HepG2 (cell line): ENCODE data around the gene MRPL58. TPM values are rescaled to one million over a fixed set of nuclear protein-coding genes. Genes with fewer than 3 reads are reported as not detected.
A peak's percentile ranks its signal among the peaks of the same experiment; 100 is the strongest.

Experiments
- BORCS8-MEF2B ChIP-seq: sonication (generic); formaldehyde crosslinking; IDR thresholded peaks from 2 replicates; pipeline ENCODE4 v1.8.0; 2022; ENCODE audit warnings: mild to moderate bottlenecking, missing genetic modification reagents
- CBX5 ChIP-seq: sonication (generic); formaldehyde crosslinking; IDR thresholded peaks from 2 replicates; pipeline ENCODE4 v1.4.0; 2020; ENCODE audit warnings: missing genetic modification reagents, borderline replicate concordance
- CENPBD1 ChIP-seq: sonication (generic); formaldehyde crosslinking; IDR thresholded peaks from 2 replicates; pipeline ENCODE4 v1.8.0; 2022; ENCODE audit warnings: missing genetic modification reagents, low read depth, mild to moderate bottlenecking, borderline replicate concordance
- CREBL2 ChIP-seq: sonication (generic); formaldehyde crosslinking; IDR thresholded peaks from 2 replicates; pipeline ENCODE4 v1.8.1; 2023; ENCODE audit warnings: missing genetic modification reagents, mild to moderate bottlenecking, borderline replicate concordance
- HOMEZ ChIP-seq: IDR thresholded peaks from 2 replicates; pipeline ENCODE4 v1.6.1; 2016; ENCODE audit warnings: low read depth
- KMT2A ChIP-seq: sonication (generic); formaldehyde crosslinking; IDR thresholded peaks from 2 replicates; pipeline ENCODE4 v1.4.0; 2020; ENCODE audit warnings: missing genetic modification reagents
- NBN ChIP-seq: fragments of 450-650 bp; conservative IDR thresholded peaks from 2 replicates; pipeline ENCODE4 v1.6.1; 2017
- NFKBIZ ChIP-seq: IDR thresholded peaks from 2 replicates; pipeline ENCODE4 v1.6.1; 2018; ENCODE audit warnings: missing genetic modification reagents, missing compliant biosample characterization
- TBL1XR1 ChIP-seq: fragments of 150-350 bp; IDR thresholded peaks from 2 replicates; pipeline ENCODE4 v1.6.1; 2014; ENCODE audit warnings: borderline replicate concordance, low read length; ENCODE audit not compliant: partially characterized antibody
- TCF7L2 ChIP-seq: IDR thresholded peaks from 2 replicates; pipeline ENCODE4 v1.6.1; 2011; ENCODE audit warnings: mild to moderate bottlenecking, low read depth, low read length, moderate library complexity
- ZBTB43 ChIP-seq: sonication (generic); formaldehyde crosslinking; conservative IDR thresholded peaks from 2 replicates; pipeline ENCODE4 v1.4.0; 2020; ENCODE audit warnings: missing genetic modification reagents
- ZFP36L2 ChIP-seq: sonication (generic); formaldehyde crosslinking; IDR thresholded peaks from 2 replicates; pipeline ENCODE4 v1.4.0; 2020; ENCODE audit warnings: missing genetic modification reagents
- ZNF234 ChIP-seq: sonication (generic); formaldehyde crosslinking; conservative IDR thresholded peaks from 2 replicates; pipeline ENCODE4 v1.5.1; 2020; ENCODE audit warnings: mild to moderate bottlenecking, missing genetic modification reagents
- ZNF264 ChIP-seq: sonication (generic); formaldehyde crosslinking; IDR thresholded peaks from 2 replicates; pipeline ENCODE4 v1.4.0; 2020; ENCODE audit warnings: missing genetic modification reagents
- ZNF407 ChIP-seq: sonication (generic); formaldehyde crosslinking; IDR thresholded peaks from one replicate; pipeline ENCODE4 v1.5.1; 2020; ENCODE audit warnings: mild to moderate bottlenecking, missing genetic modification reagents; ENCODE audit errors: not compliant biosample characterization
- ZNF451 ChIP-seq: sonication (generic); formaldehyde crosslinking; IDR thresholded peaks from 2 replicates; pipeline ENCODE4 v1.5.0; 2020; ENCODE audit warnings: mild to moderate bottlenecking, missing genetic modification reagents
- ZNF749 ChIP-seq: sonication (generic); formaldehyde crosslinking; IDR thresholded peaks from 2 replicates; pipeline ENCODE4 v1.8.0; 2022; ENCODE audit warnings: mild to moderate bottlenecking, missing genetic modification reagents, moderate library complexity, borderline replicate concordance
- ZSCAN31 ChIP-seq: sonication (generic); formaldehyde crosslinking; IDR thresholded peaks from 2 replicates; pipeline ENCODE4 v1.5.0; 2020; ENCODE audit warnings: low read depth, mild to moderate bottlenecking, missing genetic modification reagents
- polyA plus RNA-seq, 8 experiments: library from polyadenylated mRNA; depleted of rRNA in 3 of 8; stranded (reverse) in 7 of 8; unstranded in 1 of 8; fragments of >200 nt; fragmentation: Illumina TruSeq in 4 of 8; extraction: Trizol in 4 of 8; gene quantifications; 2 replicates each; pipeline versions ENCODE4 v1.2.1 to v1.2.3, GENCODE V29; 2011 to 2016; ENCODE audit warnings: low read depth in 4 of 8, missing spikeins in 1 of 8, mixed read lengths in 1 of 8; ENCODE audit not compliant: insufficient read depth in 1 of 8
- total RNA-seq, 5 experiments: library from RNA; depleted of rRNA; stranded (reverse); fragments of >200 nt; fragmentation: Illumina TruSeq; extraction: Trizol; gene quantifications; 2 replicates each; pipeline ENCODE4 v1.2.3, GENCODE V29; 2016; ENCODE audit warnings: low read depth in 1 of 5

MRPL58 gene
- total and polyA plus RNA-seq, 2 of the 13 experiments (the other 11 are each of a cell fraction or from before 2014, with no cell fraction given) = 44.9 to 68.9 TPM

- TF ChIP-seq ZNF407 (CRISPR knock-in tag) = peak; percentile 87
- no peak; the same call in 1 of the 2 replicates for TF ChIP-seq ZNF234 (CRISPR knock-in tag)
- no peak for TF ChIP-seq CENPBD1 (CRISPR knock-in tag)
- TF ChIP-seq ZSCAN31 (CRISPR knock-in tag) = peak; percentile 89
- peak; percentile 86 for TF ChIP-seq ZBTB43 (CRISPR knock-in tag)
- no peak for TF ChIP-seq TCF7L2
- peak; percentile 96 for TF ChIP-seq ZNF264 (CRISPR knock-in tag)
- TF ChIP-seq HOMEZ = no peak; the same call in none of the 2 replicates
- peak; percentile 87; the same call in 1 of the 2 replicates for TF ChIP-seq ZNF749 (CRISPR knock-in tag)
- TF ChIP-seq TBL1XR1 = peak; percentile 25
- TF ChIP-seq ZFP36L2 (CRISPR knock-in tag) = 0 out of 2 replicates have a peak, but pooled peaks have one; percentile 74
- TF ChIP-seq NBN = no peak
- no peak for TF ChIP-seq CREBL2 (CRISPR knock-in tag)
- TF ChIP-seq KMT2A (CRISPR knock-in tag) = peak; percentile 94
- peak; percentile 99 for TF ChIP-seq CBX5
- peak; percentile 61 for TF ChIP-seq BORCS8-MEF2B
- TF ChIP-seq ZNF451 (CRISPR knock-in tag) = peak; percentile 68; the same call in 1 of the 2 replicates
- peak; percentile 95; the same call in 1 of the 2 replicates for TF ChIP-seq NFKBIZ (CRISPR knock-in tag)
Measured at GRCh38 chr17:75012346-75013091, at the start of gene MRPL58 (continued).
